OCI-LY7 (cell line): ENCODE measurements around the gene MIOX. TPM values are rescaled to one million over a fixed set of nuclear protein-coding genes. Genes with fewer than 3 reads are reported as not detected.
A peak's percentile ranks its signal among the peaks of the same experiment; 100 is the strongest.

ENCODE experiments used
- BruUV-seq: library from RNA; stranded (reverse); fragments of 400-500 nt; replicated peaks from 2 replicates; lab custom pipeline; 2021; lab: Mats Ljungman, UMichigan
- CTCF ChIA-PET: fragments of 300-600 bp; sonication (Branson Sonifier 250); formaldehyde crosslinking; loops from one replicate; lab custom pipeline; 2022; ENCODE audit warnings: antibody characterized with exemption; ENCODE audit not compliant: unreplicated experiment; lab: Charles Lee
- POLR2A ChIA-PET: fragments of 300-600 bp; sonication (Branson Sonifier 250); formaldehyde crosslinking; loops from one replicate; lab custom pipeline; 2022; ENCODE audit warnings: antibody characterized with exemption; lab: Charles Lee
- DNase-seq: peaks from one replicate; pipeline ENCODE4 v3.0.0-alpha.2; 2015; ENCODE audit warnings: low spot score
- H2AFZ ChIP-seq: fragments of 200-600 bp; sonication (generic), shearing (Covaris generic); 2 replicates; pipeline ENCODE4 v1.6.1; 2014; ENCODE audit warnings: mild to moderate bottlenecking, antibody characterized with exemption, low read length, moderate library complexity
- H3K27ac ChIP-seq: fragments of 200-600 bp; sonication (generic); 2 replicates; pipeline ENCODE4 v1.5.1; 2014; ENCODE audit warnings: mixed run types, low read depth, mild to moderate bottlenecking, moderate library complexity, low read length, inconsistent platforms; ENCODE audit not compliant: poor library complexity, severe bottlenecking
- H3K36me3 ChIP-seq: fragments of 200-600 bp; sonication (generic); 2 replicates; pipeline ENCODE4 v1.6.1; 2014; ENCODE audit warnings: mild to moderate bottlenecking, antibody characterized with exemption, low read length, moderate library complexity, mixed read lengths; ENCODE audit not compliant: insufficient read depth
- H3K4me1 ChIP-seq: fragments of 200-600 bp; sonication (generic); 2 replicates; pipeline ENCODE4 v1.5.1; 2014; ENCODE audit warnings: mild to moderate bottlenecking, low read length; ENCODE audit not compliant: insufficient read depth, poor library complexity, severe bottlenecking
- H3K4me2 ChIP-seq: fragments of 200-600 bp; sonication (generic); 2 replicates; pipeline ENCODE4 v1.6.1; 2014; ENCODE audit warnings: mild to moderate bottlenecking, low read length
- H3K4me3 ChIP-seq: fragments of 200-600 bp; sonication (generic); 2 replicates; pipeline ENCODE4 v1.5.1; 2014; ENCODE audit warnings: mild to moderate bottlenecking, low read depth, low read length; ENCODE audit not compliant: poor library complexity, severe bottlenecking
- H3K79me2 ChIP-seq: fragments of 200-600 bp; sonication (generic); 2 replicates; pipeline ENCODE4 v1.6.1; 2016; ENCODE audit warnings: low read depth, mild to moderate bottlenecking, low read length, moderate library complexity, mixed read lengths; ENCODE audit not compliant: insufficient read depth
- H3K9me2 ChIP-seq: fragments of 200-600 bp; sonication (generic); 2 replicates; pipeline ENCODE4 v1.6.1; 2016; ENCODE audit warnings: mild to moderate bottlenecking, low read length, mixed read lengths; ENCODE audit not compliant: insufficient read depth
- H3K9me3 ChIP-seq: fragments of 200-600 bp; sonication (generic); 2 replicates; pipeline ENCODE4 v1.6.1; 2014; ENCODE audit warnings: mild to moderate bottlenecking, mixed run types, low read length, mixed read lengths
- H4K20me1 ChIP-seq: fragments of 200-600 bp; sonication (generic); 2 replicates; pipeline ENCODE4 v1.6.1; 2014; ENCODE audit warnings: mild to moderate bottlenecking, antibody characterized with exemption, low read length, moderate library complexity, mixed read lengths; ENCODE audit not compliant: insufficient read depth
- EZH2phosphoT487 ChIP-seq: fragments of 200-600 bp; sonication (generic); IDR thresholded peaks from 2 replicates; pipeline ENCODE4 v1.6.1; 2018; ENCODE audit warnings: low read depth, borderline replicate concordance, mild to moderate bottlenecking, mixed run types, antibody characterized with exemption, low read length, moderate library complexity, mixed read lengths
- intact Hi-C: fragments of 100-400 bp; cut with micrococcal nuclease; formaldehyde crosslinking; loops from one replicate; pipeline ENCODE4 v1.10.0; 2022; ENCODE audit not compliant: unreplicated experiment
- total RNA-seq, 2 experiments: library from RNA; depleted of rRNA in 1 of 2; stranded (reverse); fragments of >200 nt in 1 of 2; shearing (Covaris generic) in 1 of 2; gene quantifications; 2 replicates each; pipeline ENCODE4 v1.2.3, GENCODE V29; 2014 to 2022
- TF ChIP-seq, protein P1 (sequence below): fragments of 200-600 bp; sonication (generic); conservative IDR thresholded peaks from 2 replicates; pipeline ENCODE4 v1.5.1; 2014; ENCODE audit warnings: mild to moderate bottlenecking, antibody characterized with exemption, low read length, moderate library complexity, mixed read lengths

Gene MIOX
- total RNA-seq, 2 experiments from 2014 or later: 0.53 TPM; not detected in 1

DNA sequence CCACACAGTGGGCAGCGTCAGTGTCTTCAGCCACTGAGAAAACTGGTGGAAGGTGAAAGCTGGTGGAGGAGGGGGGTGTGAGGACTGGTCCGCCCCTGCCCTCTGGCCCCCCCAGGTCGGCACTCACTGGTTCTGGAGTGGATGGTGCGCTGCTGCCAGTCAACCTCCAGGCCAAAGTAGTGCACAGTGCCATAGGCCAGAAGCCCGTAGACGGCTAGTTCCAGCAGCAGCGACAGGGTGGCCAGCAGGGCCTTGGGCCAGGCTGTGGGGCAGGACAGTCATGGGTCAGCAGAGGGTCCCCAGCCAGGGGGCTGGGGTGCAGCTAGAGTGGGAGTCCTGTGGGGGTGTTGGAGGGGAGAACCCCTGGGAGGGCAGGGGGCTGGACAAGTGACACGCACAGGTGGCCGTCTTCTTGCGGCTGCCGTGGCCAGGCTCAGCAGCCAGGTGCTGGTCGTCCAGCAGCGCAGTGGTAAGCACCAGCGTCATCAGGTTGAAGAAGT lies 18.7 kb downstream of the MIOX start:
- no peak for TF ChIP-seq EZH2phosphoT487
- TF ChIP-seq, protein P1, sequence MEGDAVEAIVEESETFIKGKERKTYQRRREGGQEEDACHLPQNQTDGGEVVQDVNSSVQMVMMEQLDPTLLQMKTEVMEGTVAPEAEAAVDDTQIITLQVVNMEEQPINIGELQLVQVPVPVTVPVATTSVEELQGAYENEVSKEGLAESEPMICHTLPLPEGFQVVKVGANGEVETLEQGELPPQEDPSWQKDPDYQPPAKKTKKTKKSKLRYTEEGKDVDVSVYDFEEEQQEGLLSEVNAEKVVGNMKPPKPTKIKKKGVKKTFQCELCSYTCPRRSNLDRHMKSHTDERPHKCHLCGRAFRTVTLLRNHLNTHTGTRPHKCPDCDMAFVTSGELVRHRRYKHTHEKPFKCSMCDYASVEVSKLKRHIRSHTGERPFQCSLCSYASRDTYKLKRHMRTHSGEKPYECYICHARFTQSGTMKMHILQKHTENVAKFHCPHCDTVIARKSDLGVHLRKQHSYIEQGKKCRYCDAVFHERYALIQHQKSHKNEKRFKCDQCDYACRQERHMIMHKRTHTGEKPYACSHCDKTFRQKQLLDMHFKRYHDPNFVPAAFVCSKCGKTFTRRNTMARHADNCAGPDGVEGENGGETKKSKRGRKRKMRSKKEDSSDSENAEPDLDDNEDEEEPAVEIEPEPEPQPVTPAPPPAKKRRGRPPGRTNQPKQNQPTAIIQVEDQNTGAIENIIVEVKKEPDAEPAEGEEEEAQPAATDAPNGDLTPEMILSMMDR: no peak
- CTCF ChIA-PET: no interaction called here
- no peak overlapping the region for H3K4me2 ChIP-seq
- BruUV-seq: no TSS peak
- peaks cover 27% of the 10 kb centered on the region for H3K79me2 ChIP-seq
- H3K9me3 ChIP-seq: no peaks in the 10 kb centered on the region
- DNase-seq: no peak
- no peak overlapping the region for H2AFZ ChIP-seq
- H3K4me3 ChIP-seq: no peak overlapping the region
- H3K4me1 ChIP-seq: peaks cover 22% of the 10 kb centered on the region
- H3K27ac ChIP-seq: no peak overlapping the region
- intact Hi-C loops: loop anchor here (5.0 to 10.0 kb wide), 2 partner anchors 233 to 261 kb away; partner anchors contain the start of genes MAPK11 and TUBGCP6
- H4K20me1 ChIP-seq: peaks cover 4% of the 10 kb centered on the region; the same call in 1 of the 2 replicates
- peaks cover 24% of the 10 kb centered on the region; the same call in 1 of the 2 replicates for H3K36me3 ChIP-seq
- POLR2A ChIA-PET: no interaction called here
- H3K9me2 ChIP-seq: no peaks in the 10 kb centered on the region

DNA sequence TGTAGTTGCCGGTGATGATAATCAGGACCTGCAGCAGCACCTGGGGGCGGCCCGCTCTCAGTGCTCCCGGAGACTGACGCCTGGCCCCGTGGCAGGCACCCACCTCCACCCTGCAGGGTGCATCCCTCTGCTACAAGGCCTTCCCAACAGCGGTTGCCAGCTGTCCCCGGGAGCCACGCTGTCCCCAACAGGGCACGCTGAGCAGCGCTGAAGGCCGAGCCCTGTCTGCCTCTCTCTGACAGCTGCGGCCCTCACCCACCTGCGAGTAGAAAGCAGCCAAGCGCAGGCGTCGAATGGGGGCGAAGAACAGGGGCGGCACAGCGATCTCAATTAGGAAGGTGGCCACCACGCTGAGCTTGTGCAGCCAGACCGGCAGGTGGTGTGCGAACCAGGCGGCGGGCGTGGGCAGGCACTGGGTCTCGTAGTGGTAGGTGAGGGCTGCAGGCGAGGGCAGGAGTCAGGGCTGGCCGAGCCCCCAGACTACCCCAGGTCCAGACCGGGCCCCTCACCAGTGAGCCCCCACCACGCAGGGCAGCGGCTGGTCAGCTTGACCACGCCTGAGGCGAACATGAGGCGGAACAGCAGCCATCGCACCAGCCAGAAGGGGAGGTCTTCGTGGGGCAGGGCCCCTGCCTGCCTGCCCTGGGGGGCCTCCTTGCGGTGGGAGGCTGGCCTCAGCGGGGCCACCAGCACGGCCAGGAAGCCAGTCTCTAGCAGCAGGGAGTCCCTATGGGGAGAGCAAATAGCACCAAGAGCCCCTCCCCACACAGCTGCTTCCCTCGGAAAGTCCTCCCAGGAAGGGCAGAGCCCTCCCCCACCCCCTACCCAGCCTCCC lies 19.3 kb downstream of the MIOX start:
- intact Hi-C loops: loop anchor here (2.0 to 10.0 kb wide), 3 partner anchors 31 to 261 kb away; partner anchors contain the start of genes MAPK11, SBF1 and TUBGCP6
- ChIA-PET CTCF (no interaction called here), POLR2A (no interaction called here)
- Histone ChIP-seq H3K4me2 (peak overlapping the region; percentile 90), H3K4me1 (peaks cover 27% of the 10 kb centered on the region), H3K4me3 (peak overlapping the region; percentile 100), H3K9me2 (no peaks in the 10 kb centered on the region), H3K79me2 (peaks cover 34% of the 10 kb centered on the region), H3K9me3 (no peaks in the 10 kb centered on the region), H2AFZ (no peak overlapping the region), H3K27ac (no peak overlapping the region), H4K20me1 (peaks cover 4% of the 10 kb centered on the region; the same call in 1 of the 2 replicates), H3K36me3 (peaks cover 27% of the 10 kb centered on the region; the same call in 1 of the 2 replicates)
- DNase-seq: no peak
- BruUV-seq: no TSS peak
- no peak for TF ChIP-seq EZH2phosphoT487
- TF ChIP-seq, protein P1: no peak
